ENCODE measurements around the gene INTS7.
"Not testable (repeated sequence)": the region's sequence is repeated elsewhere in the genome, so short reads cannot be mapped to it uniquely, and the experiment has no call there.

INTS7 gene

DNA sequence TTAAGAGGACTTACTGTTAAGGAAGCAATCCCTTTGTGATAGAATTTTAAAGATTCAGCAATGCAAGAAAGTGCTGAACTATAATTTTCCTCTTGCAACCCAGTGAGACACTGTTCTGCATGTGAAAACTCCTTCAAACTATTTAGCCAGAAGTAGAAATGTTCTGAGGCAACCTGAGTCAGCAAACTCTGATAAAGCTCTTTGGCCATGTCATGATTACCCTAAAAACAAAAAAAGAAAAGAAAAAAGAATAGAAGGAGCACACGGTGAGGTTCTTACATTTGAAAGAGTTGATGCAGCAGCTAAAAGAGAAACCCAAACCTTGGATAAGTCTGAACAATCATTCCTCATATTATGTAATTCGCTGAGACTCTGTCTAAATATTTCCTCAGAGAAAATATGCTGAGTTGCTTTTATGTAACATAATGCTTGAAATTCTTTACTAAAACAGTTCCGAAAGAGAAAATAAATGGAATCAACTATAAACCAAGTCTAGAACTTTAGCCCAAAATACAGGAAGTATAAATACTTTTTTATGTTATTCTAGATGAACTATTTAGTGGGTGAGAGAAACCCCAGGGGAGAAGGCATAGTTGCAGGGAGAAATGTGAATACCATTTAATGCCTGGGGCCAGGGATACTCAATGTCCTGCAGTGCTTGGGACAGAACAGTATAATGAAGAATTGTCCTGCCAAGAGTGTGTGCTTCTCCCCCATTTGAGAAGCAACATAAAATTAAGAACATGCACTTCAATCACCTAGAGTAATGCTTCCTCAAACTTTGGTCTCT, 60.0 kb downstream of the INTS7 start:
- DNase-seq, result no peak

DNA sequence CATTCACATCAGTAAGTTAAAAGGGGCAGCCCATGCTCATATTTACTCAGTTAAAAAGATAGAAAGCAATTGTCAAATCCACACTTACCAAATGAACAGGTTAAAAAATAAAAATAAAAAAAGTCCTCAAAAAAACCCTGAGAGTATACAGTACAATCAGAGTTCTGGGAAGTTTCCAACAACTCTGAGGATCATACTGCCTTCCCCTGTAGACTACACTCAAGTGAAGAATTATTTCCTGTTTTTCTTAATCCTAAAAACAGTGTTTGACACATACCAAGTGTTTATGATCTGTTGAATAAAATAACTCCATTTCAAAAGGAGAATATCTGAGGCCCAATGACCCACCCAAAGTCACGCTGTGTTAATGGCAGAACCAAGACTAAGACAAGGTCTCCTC, 61.8 kb downstream of the INTS7 start:
- no peak for DNase-seq

DNA sequence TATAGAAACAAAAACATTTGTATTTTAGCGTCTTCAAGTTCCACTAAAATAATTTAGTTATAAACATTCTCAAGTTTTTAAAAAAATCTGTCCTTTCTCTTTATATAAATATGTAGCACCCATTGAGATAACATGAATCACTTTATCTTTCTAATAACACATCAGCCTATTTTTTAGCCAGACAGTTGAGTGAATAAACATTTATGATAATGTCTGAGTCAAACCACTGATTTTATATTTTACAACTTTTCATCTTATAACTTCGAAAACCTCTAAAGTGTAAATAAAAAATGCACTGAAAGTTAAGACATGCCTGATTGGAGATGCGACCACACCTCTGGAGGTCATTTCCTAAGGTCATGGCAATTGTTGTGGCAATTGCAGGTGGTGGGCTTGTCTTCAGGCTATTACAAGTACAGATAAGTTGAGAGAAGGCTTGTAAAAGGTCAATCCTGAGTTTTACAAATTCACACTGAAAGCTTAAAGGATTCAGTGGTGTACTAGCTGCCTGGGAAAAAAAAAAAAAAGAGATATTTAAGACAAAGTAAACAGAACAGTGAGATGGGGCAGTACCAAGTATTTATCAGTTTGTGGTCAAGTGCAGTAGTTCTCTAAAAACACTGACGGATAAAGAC, 67.0 kb downstream of the INTS7 start:
- no peak for DNase-seq

DNA sequence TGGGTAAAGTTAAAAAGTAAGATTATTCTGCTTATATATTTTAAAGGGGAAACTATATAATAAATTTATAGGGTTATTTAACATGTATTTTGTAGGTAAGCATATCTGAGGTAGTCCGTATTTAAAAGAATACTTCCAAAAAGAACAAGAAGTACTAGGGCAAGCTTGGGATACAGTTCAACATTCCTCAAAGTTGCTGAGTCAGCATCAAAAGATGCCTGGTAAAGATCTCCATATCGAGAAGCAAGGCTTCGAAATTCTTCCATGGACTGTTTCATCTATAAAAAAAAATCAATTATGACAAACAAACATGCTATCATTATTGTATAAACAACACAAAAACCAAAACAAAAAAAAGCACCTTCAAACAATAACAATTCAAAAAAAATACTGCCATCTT, 67.7 kb downstream of the INTS7 start:
- DNase-seq, result no peak

GRCh38 chr1:211965108-211965805, 70.1 kb downstream of the INTS7 start:
- no peak for DNase-seq

DNA sequence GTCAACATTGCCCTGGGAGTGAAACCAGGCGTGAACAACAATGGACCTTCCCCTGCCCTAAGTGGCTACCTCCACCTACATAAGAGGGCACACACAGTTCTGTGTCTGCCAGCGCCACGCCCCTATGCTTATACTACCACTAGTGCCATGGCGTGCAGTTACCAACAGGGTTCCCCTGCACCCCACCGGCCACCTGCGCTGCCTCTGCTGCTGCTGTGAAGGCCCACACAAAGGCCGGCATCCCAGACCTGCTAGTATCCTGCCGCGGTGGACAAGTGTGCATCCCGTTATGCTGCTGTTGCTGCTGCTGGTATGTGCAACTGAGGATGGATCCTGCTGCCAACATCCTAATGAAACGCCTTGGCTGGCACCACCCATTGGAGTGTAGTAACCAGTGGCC, 75.7 kb downstream of the INTS7 start:
- DNase-seq, result no peak

DNA sequence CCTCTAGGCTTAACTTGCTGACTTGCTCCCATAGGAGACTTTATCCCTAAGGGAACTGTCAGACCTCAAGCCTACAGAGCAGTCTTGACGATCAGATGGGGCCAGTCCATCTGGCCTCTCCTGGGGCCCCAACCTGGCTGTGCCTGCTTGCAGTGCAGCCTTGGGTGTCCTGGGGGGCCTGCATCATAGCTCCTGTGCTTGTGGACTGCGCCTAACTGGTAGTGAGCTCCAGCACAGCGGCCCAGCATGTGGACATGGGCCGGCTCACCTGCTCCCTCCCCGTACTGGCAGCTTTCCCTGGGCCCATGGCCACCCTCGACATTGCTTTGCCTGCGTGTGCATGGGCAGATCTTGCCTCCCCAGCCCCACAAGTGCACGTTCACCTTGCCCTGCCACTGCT, 76.1 kb downstream of the INTS7 start:
- no peak for DNase-seq

DNA sequence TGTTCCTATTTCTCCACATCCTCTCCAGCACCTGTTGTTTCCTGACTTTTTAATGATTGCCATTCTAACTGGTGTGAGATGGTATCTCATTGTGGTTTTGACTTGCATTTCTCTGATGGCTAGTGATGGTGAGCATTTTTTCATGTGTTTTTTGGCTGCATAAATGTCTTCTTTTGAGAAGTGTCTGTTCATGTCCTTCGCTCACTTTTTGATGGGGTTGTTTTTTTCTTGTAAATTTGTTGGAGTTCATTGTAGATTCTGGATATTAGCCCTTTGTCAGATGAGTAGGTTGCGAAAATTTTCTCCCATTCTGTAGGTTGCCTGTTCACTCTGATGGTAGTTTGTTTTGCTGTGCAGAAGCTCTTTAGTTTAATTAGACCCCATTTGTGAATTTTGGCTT, 81.3 kb downstream of the INTS7 start:
- not testable (repeated sequence) for DNase-seq

DNA sequence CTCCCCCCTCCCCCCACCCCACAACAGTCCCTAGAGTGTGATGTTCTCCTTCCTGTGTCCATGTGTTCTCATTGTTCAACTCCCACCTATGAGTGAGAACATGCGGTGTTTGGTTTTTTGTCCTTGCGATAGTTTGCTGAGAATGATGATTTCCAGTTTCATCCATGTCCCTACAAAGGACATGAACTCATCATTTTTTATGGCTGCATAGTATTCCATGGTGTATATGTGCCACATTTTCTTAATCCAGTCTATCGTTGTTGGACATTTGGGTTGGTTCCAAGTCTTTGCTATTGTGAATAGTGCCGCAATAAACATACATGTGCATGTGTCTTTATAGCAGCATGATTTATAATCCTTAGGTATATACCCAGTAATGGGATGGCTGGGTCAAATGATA, 81.8 kb downstream of the INTS7 start:
- not testable (repeated sequence) for DNase-seq

GRCh38 chr1:211952299-211952698, 83.1 kb downstream of the INTS7 start:
- no peak for DNase-seq

DNA sequence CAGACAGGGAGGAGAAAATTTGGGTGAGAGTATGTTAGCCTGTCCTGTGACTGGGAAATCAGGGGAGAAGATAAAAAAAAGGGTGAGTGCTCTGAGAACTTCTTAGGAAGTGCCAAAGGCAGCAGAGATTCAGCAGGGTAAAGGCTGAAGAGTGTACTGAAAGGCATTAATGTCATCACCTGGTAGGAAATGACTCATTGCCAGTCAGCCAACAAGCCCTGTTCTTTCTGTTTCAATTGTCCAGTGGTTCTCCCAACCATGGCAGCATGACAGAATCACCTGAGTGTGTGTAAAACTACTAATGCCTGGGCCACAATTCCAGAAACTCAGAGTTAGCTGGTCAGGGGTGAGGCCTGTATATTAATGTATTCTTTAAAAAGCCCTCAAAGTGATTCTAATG, 83.5 kb downstream of the INTS7 start:
- DNase-seq, result no peak

- no peak for DNase-seq
Measured at GRCh38 chr1:211948377-211948776, 87.0 kb downstream of the INTS7 start.

DNA sequence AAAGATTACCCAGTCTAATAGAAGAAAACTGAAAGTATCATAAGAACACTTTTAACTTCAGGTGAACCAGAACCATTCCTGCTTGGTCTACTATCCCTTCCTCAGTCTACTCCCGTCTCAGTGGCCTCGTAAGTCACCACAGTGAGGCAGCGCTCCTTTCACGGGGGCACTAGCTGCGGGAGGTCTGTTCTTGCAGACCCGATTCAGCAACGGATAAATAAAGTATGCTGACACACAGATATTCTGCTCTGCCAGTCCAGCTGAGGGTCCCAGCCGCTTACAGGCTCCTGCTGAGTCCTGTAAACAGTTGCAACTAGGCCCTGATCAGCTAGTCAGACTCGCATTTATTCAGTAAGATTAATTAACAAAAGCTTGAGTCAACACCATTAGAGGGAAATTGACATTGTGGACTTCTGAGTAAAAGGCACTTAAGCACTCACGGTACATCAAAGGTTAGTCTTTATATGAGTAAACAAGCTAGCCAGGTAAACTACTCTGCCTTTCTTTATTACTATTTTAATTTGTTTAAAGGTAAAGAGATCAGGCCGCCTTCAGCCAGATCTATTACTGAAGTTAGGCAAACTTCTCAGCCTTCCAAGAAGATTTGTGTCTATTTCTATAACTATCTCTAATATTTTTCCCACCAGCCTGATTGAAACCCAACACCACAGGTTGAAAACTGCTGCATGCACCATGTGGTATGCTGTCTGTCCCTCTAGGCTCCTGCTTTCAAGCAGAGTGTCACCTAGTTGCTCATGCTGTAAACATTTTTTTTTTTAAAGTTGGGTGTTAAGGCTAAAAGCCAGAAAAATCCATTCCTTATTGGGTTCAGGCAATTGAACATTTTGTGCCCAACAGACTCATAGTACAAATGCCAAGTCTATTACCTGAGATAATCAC, 87.7 kb downstream of the INTS7 start:
- DNase-seq, result peak; percentile 41

DNA sequence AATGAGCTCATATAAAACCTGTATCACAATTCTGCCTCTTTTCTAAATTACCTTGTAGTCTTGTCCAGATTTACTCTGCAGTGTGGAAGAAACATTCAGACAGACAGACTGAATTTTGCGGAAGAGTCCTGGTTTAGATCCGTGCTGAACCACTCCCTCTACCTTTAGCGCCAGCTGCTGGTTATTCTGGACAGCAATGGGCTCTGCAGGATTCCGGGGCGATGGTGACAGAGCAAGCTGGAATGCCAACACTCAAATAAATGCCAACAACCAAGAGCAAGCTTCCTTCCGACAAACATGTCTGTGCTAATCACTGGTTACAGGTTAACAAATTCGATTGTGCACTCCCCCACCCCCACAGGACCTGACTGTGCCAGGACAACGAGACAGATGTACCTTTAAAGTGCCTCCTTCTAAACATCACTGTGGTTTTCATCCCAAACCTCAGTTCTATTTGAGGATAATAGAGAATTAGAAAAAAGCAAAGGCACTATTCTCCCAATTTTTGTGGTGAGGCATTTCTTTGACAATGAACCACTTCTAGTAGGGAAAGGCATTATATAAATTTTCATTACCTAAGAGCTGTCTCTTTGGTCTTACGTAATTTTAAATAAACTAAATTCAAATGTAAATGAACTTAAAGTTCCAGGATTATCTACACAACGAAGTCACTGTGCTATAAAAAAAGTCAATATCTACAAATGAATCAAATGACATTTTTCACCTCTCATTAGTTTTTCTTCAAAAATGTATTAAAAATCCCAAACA, 90.4 kb downstream of the INTS7 start:
- no peak for DNase-seq

- DNase-seq, result no peak
Measured at GRCh38 chr1:211942583-211942982, 92.8 kb downstream of the INTS7 start.

GRCh38 chr1:211939876-211940468, 95.4 kb downstream of the INTS7 start:
- DNase-seq, result no peak

DNA sequence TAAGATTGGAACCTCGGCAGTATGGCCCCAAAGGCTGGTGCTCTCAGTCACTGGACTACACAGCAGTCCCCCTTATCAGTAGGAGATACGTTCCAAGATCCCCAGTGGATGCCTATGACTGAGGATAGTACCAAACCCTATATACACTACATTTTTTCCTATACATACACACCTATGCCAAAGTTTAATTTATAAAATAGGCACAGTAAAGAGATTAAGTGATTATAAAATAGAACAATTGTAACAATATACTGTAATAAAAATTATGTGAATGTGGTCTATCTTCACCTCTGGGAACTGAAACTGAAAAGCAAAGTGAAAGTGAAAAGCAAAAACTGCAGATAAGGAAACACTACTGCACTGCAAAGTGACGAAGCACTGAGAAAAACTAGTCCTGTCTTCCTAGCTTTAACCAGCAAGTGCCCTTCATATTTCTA, 96.8 kb downstream of the INTS7 start:
- no peak for DNase-seq

- DNase-seq, result not testable (repeated sequence)
Measured at GRCh38 chr1:211937422-211937821, 97.9 kb downstream of the INTS7 start.

- DNase-seq, result no peak
Measured at GRCh38 chr1:211935448-211935970, 99.8 kb downstream of the INTS7 start.

DNA sequence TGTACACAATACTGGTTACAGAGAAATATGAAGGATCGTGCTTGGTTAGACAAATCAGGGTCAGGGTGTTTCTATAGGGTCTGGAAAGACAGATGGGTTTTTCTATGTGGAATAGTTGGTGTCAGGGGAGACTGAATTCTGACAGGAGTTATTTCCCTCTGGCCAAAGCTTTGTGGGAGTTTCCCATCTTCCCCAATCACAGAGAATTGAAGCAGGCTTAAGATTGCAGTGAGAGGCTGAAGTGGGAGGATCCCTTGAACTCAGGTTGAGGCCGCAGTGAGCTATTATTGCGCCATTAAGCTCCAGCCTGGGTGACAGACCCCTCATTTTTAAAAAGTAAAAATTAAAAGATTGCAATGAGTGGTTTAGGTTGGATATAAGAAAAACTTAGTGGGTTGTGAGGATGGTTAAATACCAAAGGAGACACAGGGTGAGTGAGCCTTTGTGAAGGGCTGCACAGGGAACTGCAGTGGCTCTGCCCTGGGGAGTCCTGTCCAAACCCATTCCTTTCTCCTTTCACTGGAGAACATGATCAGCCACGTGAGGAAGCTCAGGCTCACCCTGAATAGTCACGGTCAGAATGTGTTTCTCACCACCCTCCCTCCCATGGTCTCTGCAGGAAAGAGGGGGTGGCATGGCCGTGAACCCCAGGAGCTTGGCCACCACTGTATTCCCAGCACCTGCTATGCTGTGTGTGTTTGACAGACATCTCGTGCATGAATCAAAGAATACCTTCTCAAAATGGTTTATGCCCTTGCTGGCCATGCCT, 101.2 kb downstream of the INTS7 start:
- DNase-seq, result no peak

- DNase-seq, result no peak
Measured at GRCh38 chr1:211932933-211933254, 102.5 kb downstream of the INTS7 start.

Measured in NCI-H2107 (cell line).